HL-60/S4 treated with phorbol 12-myristate 13-acetate at 8.2 ng/mL for 4 days and 3 days (cell line): ENCODE data around the gene PI4KA.

ENCODE experiments used
- in situ Hi-C: fragments of 300-500 bp; cut with MboI; formaldehyde crosslinking; loops from 2 replicates; pipeline ENCODE4 v1.15.0; 2022; ENCODE audit warnings: low sequenced_read_pairs

PI4KA gene

DNA sequence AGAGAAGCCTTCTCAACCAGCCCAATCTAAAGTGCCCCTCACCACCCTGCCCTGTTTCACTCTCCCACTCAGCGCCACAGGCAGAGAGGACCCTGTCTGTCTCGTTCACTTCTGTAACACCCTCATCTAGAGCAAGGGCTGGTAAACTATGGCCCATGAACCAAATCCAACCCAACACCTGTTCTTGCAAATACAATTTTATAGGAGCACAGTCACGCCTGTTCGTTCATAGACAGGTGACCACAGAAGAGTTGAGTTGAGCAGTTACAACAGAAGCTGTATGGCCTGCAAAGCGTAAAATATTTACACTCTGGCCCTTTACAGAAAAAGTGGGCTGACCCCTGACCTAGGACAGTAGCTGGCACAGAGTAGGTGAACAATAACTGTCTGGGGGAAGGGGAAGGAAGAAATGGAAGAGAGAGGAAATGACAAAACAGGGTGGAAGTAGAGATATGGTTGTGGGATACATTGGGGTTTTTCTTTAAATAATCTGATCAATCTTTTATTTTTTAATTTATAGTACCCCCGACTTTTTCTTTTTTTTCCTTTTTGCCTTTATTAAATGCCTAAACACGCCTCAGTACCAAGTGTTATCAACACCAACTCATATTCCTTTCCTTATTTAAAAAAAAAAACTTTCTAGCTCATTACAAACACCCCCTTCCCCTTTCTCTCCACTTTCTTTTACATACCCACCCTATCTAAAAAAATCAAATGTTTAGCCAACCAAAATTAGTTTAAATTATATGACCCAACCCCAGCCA is 63.8 kb downstream of the PI4KA start:
- in situ Hi-C loops: no loop called here

DNA sequence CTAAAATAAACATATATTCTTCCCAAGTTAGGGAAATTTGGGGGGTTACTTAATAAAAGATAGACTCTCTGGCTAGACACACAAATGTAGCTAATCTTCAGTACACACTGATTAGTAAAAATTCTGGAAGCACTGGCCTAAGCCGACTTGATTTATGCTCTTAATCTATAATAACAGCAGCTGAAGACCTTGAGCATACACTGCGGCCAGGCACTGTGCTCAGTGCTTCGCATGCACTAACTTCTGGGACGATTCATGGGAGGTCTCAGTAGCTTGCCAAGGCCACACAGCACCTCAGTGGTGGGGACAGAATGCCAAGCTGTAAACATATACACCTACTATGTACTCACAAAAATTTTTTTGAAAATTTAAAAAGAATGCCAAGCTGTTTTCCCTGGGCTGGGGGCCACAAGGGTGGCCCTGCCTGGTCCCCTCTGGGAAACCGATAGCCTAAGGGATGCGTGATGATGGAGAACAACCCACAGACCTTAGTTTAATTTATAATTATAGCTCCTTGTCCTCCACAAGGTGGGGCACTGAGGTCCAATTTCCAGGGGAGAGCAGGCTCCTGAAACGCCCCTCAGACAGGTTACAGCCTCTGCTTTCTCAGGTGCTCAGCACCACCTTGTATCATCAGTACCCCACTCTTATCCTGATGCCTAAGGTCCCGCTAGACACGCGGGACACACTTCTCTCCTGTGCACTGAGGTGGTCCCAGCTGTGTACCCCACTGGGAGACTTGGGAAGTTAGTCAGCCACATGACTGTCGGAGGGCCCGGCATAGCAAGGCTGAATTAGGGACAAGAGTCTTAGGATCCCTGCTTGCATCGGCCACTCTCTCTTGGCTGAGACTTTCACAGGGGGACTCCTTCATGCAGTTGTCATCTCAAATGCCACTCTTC is 64.6 kb downstream of the PI4KA start:
- in situ Hi-C loops: no loop called here

- in situ Hi-C loops: no loop called here
Measured at GRCh38 chr22:20792966-20793728, 65.5 kb downstream of the PI4KA start.

GRCh38 chr22:20792221-20792965 is 66.2 kb downstream of the PI4KA start:
- in situ Hi-C loops: no loop called here

GRCh38 chr22:20788627-20789344 is 69.8 kb downstream of the PI4KA start:
- in situ Hi-C loops: no loop called here

DNA sequence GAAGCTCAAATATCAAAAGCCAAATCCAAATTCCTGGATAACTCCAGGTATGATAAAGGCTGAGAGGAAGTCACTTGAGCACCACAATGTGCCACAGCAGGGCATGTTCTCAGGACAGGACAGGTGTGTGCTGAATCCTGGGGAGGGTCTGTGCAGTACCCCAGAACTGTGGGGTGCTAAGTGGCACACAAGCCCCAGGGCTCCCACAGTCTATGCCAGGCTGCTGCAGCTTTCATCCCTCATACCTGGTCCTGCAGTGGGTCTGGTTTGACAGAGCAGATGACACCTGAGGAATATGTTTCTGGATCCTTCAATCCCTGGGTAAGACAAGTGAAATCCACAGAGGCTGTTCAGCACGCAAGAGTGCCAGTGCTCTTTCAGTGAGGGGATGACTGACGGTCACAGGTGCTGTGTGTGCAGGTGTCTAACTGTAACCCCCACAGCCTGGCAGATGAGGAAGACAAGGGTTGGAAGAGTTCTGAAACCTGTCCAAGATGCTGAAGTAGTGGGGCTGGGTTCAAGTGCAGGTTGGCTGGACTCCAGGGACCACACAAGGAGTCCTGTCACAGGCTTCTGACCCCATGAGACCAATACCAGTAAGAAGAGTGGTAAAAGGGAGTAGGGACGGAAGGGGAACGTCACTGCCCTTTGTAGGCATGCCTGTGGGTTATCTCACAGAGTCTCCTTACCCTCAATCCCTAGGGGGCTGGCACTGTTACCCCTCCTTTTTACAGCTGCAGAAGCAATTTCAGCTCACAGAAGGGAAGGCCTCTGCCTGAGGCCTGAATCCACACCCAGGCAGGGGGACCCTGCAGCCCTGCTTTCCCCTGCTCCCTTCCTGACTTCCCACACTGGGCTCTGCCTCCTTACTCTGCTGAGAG is 70.6 kb downstream of the PI4KA start:
- in situ Hi-C loops: no loop called here

- in situ Hi-C loops: no loop called here
Measured at GRCh38 chr22:20787223-20787622, 71.4 kb downstream of the PI4KA start.

- in situ Hi-C loops: no loop called here
Measured at GRCh38 chr22:20786536-20786979, 72.1 kb downstream of the PI4KA start.

DNA sequence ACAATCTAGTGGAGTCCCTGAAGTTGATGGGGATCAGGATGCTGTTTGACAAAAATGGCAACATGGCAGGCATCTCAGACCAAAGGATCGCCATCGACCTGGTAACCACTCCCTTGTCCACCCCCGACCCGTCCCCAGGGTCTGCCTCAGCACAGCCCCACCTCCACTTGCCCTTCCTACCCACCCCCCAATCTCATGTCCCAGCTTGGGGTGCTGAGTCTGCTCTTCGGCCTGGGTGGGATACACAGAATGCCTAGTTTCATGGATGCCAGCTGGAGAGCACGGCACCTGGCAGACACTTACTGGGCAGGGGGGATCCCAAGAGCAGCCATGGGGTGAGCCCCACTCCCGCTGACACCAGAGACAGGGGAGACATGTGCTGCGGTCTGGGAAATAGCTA is 72.6 kb downstream of the PI4KA start:
- in situ Hi-C loops: no loop called here

- in situ Hi-C loops: no loop called here
Measured at GRCh38 chr22:20785415-20785814, 73.2 kb downstream of the PI4KA start.

- in situ Hi-C loops: no loop called here
Measured at GRCh38 chr22:20783844-20784723, 74.5 kb downstream of the PI4KA start.

DNA sequence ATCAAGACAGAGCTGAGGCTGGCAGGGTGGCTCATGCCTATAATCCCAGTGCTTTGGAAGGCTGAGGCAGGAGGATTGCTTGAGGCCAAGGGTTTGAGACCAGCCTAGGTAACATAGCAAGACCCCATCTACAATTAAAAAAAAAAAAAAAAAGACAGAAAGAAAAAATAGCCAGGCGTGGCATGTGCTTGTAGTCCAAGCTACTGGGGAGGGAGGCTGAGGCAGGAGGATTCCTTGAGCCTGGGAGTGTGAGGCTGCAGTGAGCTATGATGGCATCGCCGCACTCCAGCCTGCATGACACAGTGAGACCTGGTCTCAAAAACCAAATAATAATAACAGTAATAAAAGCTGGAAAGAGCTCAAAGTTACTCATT is 75.3 kb downstream of the PI4KA start:
- in situ Hi-C loops: no loop called here

DNA sequence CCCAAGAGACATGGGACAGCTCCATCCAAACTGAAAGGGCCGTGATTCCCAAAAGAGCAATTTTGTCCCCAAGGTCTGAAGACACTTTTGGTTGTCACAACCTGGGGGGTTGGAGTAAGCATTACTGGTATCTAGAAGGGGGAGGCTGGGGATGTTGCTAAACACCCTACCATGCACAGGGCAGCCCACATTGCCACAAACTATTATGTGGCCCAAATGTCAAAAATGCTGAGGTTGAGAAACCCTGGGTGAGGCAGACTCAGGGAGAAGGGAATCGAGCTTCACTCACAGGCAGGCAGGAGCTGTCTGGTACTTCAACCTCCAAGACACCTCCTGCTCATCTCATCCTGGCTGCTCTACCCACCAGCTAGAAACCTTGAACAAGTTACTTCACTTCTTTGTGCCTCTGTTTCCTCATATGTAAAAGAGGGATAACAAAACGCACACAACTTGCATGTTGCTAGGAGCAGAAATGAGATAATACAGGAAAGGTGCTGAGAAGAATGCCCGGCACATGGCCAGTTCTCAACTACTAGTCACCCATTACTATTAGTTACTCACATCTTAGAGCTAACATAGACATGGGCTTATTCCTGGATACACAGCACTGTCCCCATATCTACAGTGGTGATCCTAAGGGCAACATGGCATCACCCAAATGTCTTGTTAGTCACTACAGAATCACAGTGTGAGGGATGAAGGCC is 75.9 kb downstream of the PI4KA start:
- in situ Hi-C loops: no loop called here

DNA sequence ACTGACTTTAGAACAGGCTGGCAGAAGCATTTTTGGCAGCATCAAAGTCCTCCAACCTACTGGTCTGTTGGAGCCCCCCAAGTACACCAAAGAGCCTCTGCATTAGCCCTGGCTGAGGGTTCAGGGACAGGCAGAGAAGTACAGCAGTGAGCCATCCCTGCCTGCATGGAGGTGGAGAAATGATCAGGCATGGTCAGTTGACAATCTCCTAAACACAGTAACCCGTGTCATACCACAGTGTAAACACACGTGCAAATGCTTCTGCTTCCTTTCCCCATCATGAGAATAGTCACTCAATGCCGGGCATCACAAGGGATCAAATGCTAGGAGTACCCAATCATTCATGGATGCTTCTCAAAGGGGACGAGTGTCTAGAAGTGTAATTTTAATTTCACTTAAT is 76.5 kb downstream of the PI4KA start:
- in situ Hi-C loops: no loop called here

GRCh38 chr22:20781272-20781990 is 77.2 kb downstream of the PI4KA start:
- in situ Hi-C loops: no loop called here

DNA sequence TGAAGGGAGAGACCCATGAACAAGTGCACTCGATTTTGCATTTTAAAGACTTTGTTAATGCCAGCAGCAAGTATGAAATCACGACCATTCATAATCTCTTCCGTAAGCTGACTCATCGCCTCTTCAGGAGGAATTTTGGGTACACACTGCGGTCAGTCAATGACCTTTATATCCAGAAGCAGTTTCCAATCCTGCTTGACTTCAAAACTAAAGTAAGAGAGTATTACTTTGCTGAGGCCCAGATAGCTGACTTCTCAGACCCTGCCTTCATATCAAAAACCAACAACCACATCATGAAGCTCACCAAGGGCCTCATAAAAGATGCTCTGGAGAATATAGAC is 78.8 kb downstream of the PI4KA start:
- in situ Hi-C loops: no loop called here
